PFSK-1 (cell line): ENCODE data around the gene RDM1.

Source experiments
- FOXP2 ChIP-seq: optimal IDR thresholded peaks from 2 replicates; pipeline ENCODE3; 2011; ENCODE audit warnings: borderline replicate concordance, control low read depth, inconsistent platforms; ENCODE audit not compliant: insufficient read depth; ENCODE audit errors: extremely low read length, extremely low read depth
- POLR2AphosphoS5 ChIP-seq: IDR thresholded peaks from 2 replicates; pipeline ENCODE4 v1.6.1; 2012; ENCODE audit warnings: low read depth, mild to moderate bottlenecking, control low read depth, low read length, moderate library complexity
- SIN3A ChIP-seq: IDR thresholded peaks from 2 replicates; pipeline ENCODE4 v1.6.1; 2012; ENCODE audit warnings: mild to moderate bottlenecking, low read length, moderate library complexity, borderline replicate concordance; ENCODE audit not compliant: insufficient read depth
- TAF1 ChIP-seq: IDR thresholded peaks from 2 replicates; pipeline ENCODE4 v1.6.1; 2012; ENCODE audit warnings: low read length, control low read depth, borderline replicate concordance; ENCODE audit not compliant: insufficient read depth
- TF ChIP-seq, protein P1 (sequence below), 2 experiments: IDR thresholded peaks; 2 replicates each; pipeline versions ENCODE4 v1.6.1 to v1.8.0; 2011 to 2012; ENCODE audit warnings: low read depth in 2 of 2, low read length in 2 of 2, control low read depth in 1 of 2, inconsistent platforms in 1 of 2, mild to moderate bottlenecking in 1 of 2, moderate library complexity in 1 of 2; ENCODE audit not compliant: insufficient read depth in 1 of 2

DNA sequence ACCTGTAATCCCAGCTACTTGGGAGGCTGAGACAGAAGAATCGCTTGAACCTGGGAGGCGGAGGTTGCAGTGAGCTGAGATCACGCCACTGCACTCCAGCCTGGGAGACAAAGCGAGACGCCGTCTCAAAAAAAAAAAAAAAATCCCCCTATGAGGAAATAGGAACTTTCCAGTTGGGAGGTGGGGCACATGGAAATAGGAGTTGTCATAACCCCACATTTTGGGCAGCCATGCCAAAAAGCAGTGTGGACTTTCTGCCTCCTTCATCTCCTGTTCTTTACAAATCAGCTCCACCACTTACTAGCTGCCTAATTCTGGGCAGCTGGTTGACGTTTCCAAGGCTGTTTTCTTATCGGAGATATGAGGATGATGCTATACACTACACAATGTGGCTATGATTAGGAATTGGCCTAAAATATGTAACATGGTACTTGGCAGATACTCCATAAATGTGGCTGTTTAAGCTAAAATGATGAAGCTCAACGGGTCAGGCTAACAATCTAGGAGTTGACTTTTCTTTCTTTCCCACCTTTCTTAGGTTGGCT is 28.9 kb downstream of the RDM1 start:
- TF ChIP-seq SIN3A: no peak
- TF ChIP-seq TAF1: no peak
- no peak for TF ChIP-seq POLR2AphosphoS5
- TF ChIP-seq, protein P1, sequence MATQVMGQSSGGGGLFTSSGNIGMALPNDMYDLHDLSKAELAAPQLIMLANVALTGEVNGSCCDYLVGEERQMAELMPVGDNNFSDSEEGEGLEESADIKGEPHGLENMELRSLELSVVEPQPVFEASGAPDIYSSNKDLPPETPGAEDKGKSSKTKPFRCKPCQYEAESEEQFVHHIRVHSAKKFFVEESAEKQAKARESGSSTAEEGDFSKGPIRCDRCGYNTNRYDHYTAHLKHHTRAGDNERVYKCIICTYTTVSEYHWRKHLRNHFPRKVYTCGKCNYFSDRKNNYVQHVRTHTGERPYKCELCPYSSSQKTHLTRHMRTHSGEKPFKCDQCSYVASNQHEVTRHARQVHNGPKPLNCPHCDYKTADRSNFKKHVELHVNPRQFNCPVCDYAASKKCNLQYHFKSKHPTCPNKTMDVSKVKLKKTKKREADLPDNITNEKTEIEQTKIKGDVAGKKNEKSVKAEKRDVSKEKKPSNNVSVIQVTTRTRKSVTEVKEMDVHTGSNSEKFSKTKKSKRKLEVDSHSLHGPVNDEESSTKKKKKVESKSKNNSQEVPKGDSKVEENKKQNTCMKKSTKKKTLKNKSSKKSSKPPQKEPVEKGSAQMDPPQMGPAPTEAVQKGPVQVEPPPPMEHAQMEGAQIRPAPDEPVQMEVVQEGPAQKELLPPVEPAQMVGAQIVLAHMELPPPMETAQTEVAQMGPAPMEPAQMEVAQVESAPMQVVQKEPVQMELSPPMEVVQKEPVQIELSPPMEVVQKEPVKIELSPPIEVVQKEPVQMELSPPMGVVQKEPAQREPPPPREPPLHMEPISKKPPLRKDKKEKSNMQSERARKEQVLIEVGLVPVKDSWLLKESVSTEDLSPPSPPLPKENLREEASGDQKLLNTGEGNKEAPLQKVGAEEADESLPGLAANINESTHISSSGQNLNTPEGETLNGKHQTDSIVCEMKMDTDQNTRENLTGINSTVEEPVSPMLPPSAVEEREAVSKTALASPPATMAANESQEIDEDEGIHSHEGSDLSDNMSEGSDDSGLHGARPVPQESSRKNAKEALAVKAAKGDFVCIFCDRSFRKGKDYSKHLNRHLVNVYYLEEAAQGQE (IDR thresholded peaks at IDR 0.05; ENCODE audit: insufficient read depth in 1 of 2, low read depth in 2 of 2, low read length in 2 of 2): no peak
- TF ChIP-seq FOXP2: no peak
